ENCODE results near the gene DLGAP1. TPM values are rescaled to one million over a fixed set of nuclear protein-coding genes. Genes with fewer than 3 reads are reported as not detected.

DLGAP1 gene
- total RNA-seq, 3 donors from 2014 or later = 0.96 to 17.6 (median 5.2) TPM

DNA sequence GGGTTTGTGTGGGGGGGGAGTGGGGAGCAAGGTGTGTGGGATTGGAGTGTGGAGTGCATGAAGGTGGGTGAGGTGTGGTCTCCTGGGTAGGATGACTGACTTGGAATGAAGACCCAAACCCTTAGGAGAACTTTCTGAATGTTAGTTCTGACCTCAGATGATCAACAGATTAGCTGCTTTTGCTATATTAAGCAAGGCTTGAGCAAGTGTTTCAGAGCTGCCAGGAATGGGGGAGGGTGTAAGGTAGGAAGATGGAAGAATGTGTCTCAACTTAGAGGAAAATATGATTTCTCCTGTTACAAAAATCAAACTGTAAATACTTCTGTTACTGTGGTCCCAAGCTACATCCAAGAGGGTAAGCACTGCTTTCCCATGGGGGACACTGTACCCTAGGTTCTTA is 731.6 kb downstream of the DLGAP1 start:
- Histone ChIP-seq H3K4me3 (no peak overlapping the region), H3K27ac (peak overlapping the region; percentile 24 to 77), H3K27me3 (no peaks in the 10 kb centered on the region), H3K4me1 (peaks cover 0 to 4% of the 10 kb centered on the region in 2 donors), H3K36me3 (no peaks in the 10 kb centered on the region), H3K9me3 (no peaks in the 10 kb centered on the region)
- no peak for DNase-seq (ENCODE audit: low spot score in 2 of 2)
- intact Hi-C loops (cut with DNase I; ENCODE audit: low total_unique reads) = no loop called here
- TF ChIP-seq POLR2AphosphoS5 (IDR thresholded peaks at IDR 0.05) = no peak
- TF ChIP-seq POLR2A (IDR thresholded peaks at IDR 0.05) = no peak
- TF ChIP-seq, protein P1, sequence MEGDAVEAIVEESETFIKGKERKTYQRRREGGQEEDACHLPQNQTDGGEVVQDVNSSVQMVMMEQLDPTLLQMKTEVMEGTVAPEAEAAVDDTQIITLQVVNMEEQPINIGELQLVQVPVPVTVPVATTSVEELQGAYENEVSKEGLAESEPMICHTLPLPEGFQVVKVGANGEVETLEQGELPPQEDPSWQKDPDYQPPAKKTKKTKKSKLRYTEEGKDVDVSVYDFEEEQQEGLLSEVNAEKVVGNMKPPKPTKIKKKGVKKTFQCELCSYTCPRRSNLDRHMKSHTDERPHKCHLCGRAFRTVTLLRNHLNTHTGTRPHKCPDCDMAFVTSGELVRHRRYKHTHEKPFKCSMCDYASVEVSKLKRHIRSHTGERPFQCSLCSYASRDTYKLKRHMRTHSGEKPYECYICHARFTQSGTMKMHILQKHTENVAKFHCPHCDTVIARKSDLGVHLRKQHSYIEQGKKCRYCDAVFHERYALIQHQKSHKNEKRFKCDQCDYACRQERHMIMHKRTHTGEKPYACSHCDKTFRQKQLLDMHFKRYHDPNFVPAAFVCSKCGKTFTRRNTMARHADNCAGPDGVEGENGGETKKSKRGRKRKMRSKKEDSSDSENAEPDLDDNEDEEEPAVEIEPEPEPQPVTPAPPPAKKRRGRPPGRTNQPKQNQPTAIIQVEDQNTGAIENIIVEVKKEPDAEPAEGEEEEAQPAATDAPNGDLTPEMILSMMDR (IDR thresholded peaks at IDR 0.05) = no peak

DNA sequence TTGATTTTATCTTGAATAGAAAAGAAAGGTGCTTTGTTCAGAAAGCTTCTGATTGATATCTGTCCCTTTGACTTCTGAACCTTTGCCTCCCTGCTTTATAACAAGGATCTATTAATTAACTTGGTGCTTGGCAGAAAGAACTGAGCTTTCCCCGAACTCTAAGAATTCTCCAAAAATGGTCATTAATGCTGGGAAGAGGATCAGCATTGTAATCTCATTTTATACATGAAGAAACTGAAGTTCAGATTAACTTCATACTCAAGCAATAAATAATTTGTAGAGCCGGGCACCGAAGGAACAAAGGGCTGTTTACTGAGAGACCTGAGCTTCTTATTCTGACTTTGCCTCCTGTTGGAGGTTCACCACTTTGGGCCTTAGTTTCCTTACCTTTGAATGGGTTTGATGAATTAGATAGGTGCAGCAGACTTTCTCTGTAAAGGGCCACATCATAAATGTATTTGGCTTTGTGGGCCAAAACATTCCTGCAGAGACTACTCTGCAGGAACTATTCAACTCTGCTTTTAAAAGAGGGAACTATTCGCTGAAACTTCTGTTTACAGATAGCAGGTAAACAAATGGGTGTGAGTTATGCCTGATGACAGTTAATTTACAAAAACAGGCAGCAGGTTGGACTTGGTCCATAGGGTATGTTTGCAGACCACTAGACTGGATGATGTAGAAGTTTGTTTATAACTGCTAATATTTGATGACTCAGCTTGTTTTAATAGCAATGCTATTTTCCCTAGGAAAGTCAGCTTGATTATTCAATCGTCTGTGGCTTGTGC is 732.3 kb downstream of the DLGAP1 start:
- intact Hi-C loops (cut with DNase I; ENCODE audit: low total_unique reads) = no loop called here
- Histone ChIP-seq H3K4me1 (peaks cover 0 to 4% of the 10 kb centered on the region in 2 donors), H3K27me3 (no peaks in the 10 kb centered on the region), H3K4me3 (peak overlapping the region in 1 of 3 donors; percentile 15), H3K9me3 (no peaks in the 10 kb centered on the region), H3K27ac (peak overlapping the region; percentile 64 to 77), H3K36me3 (no peaks in the 10 kb centered on the region)
- no peak for DNase-seq (ENCODE audit: low spot score in 2 of 2)
- TF ChIP-seq, protein P1 (IDR thresholded peaks at IDR 0.05) = no peak
- TF ChIP-seq POLR2A (IDR thresholded peaks at IDR 0.05) (no peak), POLR2AphosphoS5 (IDR thresholded peaks at IDR 0.05) (no peak)

DNA sequence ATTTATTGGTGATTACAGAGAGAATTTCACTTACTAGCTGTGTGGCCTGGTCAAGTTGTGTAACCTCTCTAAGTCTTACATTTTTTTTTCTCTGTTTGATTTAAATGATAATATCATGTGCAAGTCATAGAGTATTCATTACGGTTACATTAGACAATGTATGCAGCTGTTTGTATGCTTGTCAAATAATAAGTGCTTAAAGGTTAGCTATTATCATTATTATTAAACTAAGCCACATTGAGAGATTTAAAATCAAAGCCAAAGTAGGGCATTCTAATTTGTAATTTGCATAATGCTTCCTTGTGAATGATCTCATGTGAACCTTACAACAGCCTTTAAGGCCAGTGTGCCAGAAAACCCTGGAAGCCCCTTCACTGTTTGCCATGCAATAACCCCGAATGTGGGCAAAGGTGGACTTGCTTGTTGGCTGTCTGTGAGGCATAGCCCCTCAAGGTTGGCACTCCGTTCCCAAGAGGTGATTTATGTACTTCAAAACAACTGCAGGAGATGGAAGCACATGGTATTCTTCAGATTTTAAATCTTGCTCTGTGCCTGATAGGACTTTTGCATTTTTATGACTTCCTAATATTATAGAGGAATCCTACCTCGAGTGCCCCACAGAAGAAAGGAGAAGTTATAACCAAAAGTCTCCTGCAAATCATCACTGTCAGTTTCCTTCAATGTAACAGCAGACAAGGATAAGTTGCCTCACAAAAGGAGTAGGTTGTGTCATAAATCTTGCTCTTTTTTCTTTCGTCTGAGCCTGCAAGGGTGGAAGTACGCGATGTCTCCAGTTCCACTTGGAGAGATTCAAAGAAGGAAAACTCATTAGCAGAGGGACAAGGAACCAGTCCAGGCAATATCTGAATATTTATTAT is 733.1 kb downstream of the DLGAP1 start:
- DNase-seq (ENCODE audit: low spot score in 2 of 2) = no peak
- Histone ChIP-seq H3K27ac (peak overlapping the region; percentile 64 to 77), H3K36me3 (no peaks in the 10 kb centered on the region), H3K4me1 (peaks cover 0 to 4% of the 10 kb centered on the region in 2 donors), H3K27me3 (no peaks in the 10 kb centered on the region), H3K4me3 (no peak overlapping the region), H3K9me3 (no peaks in the 10 kb centered on the region)
- TF ChIP-seq POLR2A (IDR thresholded peaks at IDR 0.05) (no peak), POLR2AphosphoS5 (IDR thresholded peaks at IDR 0.05) (no peak)
- TF ChIP-seq, protein P1 (IDR thresholded peaks at IDR 0.05) = no peak
- intact Hi-C loops (cut with DNase I; ENCODE audit: low total_unique reads) = no loop called here

DNA sequence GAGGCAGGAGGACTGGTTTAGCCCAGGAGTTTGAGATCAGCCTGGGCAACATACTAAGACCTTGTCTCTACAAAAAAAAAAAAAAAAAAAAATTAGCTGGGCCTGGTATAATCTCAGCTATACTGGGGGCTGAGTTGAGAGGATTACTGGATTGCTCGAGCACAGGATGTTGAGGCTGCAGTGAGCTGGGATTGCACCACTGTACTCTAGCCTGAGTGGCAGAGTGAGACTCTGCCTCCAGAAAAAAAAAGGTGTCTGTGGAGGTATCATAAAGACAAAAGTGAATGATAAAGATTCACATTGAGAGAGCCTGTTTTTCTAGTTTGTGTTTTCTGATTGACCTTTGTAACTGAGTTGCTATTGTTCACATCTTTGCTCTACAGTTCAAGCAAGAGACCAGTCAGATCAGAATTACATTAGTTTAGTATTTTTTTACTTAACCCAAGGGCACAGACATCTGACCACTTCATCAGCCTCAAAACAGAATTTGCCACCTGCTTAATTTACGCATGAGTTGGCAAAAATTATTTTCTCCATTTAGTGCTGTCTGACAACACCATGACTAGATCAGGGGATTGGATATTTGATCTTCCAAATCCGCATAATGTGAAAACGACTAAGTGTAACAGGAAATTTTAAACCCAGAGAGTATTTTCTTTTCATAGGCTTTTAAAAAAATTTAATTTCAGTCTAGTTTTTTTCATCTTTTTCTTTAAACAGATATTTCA is 734.1 kb downstream of the DLGAP1 start:
- no peak for TF ChIP-seq POLR2A (IDR thresholded peaks at IDR 0.05)
- TF ChIP-seq POLR2AphosphoS5 (IDR thresholded peaks at IDR 0.05) = no peak
- TF ChIP-seq, protein P1 (IDR thresholded peaks at IDR 0.05) = no peak

More for the DNA sequence above, 734.1 kb downstream of the DLGAP1 start:
- Histone ChIP-seq H3K4me1 (peaks cover 0 to 4% of the 10 kb centered on the region in 2 donors), H3K4me3 (no peak overlapping the region), H3K36me3 (no peaks in the 10 kb centered on the region), H3K9me3 (no peaks in the 10 kb centered on the region), H3K27me3 (no peaks in the 10 kb centered on the region), H3K27ac (peak overlapping the region; percentile 30 to 64)
- intact Hi-C loops (cut with DNase I; ENCODE audit: low total_unique reads) = no loop called here
- DNase-seq (ENCODE audit: low spot score in 2 of 2) = no peak

All from breast epithelium (tissue), 4 donors.